GM23248 (cell line): Measurements from ENCODE around the gene HOGA1.

Experiments used
- EZH2 ChIP-seq: fragments of 200-600 bp; sonication (generic); IDR thresholded peaks from 2 replicates; pipeline ENCODE4 v1.6.1; 2018; ENCODE audit warnings: antibody characterized with exemption, mild to moderate bottlenecking; ENCODE audit not compliant: insufficient read depth, poor library complexity, severe bottlenecking
- EZH2phosphoT487 ChIP-seq: fragments of 200-600 bp; sonication (generic); IDR thresholded peaks from 2 replicates; pipeline ENCODE4 v1.6.1; 2018; ENCODE audit warnings: antibody characterized with exemption, moderate library complexity, mild to moderate bottlenecking, low read depth; ENCODE audit not compliant: insufficient read depth

GRCh38 chr10:97571622-97572021 is 12.6 kb upstream of the HOGA1 start:
- no peak for TF ChIP-seq EZH2
- TF ChIP-seq EZH2phosphoT487: no peak
